ENCODE results near the gene BEND5.

DNA sequence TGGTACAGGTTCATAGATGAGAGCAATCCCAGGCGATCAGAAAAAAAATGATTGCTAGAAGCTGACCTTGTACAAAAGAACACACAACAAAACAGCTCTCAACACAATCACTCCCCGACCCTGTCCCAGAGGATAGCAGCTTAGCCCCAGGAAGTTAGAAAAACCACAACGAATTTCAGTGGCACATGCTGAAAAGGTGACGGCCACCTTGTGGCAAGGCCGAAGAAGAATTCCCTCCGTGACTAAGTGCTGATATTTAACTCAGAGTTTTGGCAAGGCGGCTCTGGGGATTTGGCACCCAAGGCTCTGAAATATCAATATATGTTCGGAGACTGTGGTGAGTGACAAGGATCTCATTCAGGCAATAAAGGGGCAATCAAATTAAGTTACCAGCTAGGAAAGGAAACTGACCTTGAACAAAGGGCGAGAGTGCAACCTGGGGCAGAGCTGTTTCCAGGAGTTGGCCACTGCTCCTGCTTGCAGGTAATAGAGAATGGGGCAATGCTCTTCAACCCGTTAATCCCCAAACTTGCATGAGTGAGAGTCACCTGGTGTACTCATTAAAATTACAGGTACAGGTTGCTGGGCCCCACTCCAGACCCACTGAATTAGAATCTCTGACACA is 96.2 kb downstream of the BEND5 start:
- no peak for TF ChIP-seq POLR2A (IDR thresholded peaks at IDR 0.05)
- TF ChIP-seq, protein P1, sequence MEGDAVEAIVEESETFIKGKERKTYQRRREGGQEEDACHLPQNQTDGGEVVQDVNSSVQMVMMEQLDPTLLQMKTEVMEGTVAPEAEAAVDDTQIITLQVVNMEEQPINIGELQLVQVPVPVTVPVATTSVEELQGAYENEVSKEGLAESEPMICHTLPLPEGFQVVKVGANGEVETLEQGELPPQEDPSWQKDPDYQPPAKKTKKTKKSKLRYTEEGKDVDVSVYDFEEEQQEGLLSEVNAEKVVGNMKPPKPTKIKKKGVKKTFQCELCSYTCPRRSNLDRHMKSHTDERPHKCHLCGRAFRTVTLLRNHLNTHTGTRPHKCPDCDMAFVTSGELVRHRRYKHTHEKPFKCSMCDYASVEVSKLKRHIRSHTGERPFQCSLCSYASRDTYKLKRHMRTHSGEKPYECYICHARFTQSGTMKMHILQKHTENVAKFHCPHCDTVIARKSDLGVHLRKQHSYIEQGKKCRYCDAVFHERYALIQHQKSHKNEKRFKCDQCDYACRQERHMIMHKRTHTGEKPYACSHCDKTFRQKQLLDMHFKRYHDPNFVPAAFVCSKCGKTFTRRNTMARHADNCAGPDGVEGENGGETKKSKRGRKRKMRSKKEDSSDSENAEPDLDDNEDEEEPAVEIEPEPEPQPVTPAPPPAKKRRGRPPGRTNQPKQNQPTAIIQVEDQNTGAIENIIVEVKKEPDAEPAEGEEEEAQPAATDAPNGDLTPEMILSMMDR (IDR thresholded peaks at IDR 0.05): no peak
